Activated CD4-positive, alpha-beta T cell treated with anti-CD3 and anti-CD28 coated beads for 48 hours (primary cell): Measurements from ENCODE around the gene GORAB.

Experiments used
- DNase-seq: peaks from one replicate; pipeline ENCODE4 v3.0.0-alpha.2; 2020

Gene GORAB

DNA sequence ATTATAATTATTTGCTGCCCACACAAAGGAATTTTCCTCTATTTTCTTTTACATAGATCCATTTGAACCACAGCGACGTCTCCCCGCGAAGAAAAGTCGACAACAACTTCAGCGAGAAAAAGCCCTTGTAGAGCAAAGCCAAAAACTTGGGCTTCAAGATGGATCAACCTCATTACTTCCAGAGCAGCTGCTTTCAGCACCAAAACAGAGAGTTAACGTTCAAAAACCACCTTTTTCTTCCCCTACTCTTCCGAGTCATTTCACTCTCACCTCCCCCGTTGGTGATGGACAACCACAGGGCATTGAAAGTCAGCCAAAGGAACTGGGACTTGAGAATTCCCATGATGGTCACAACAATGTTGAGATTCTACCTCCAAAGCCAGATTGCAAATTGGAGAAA, 7.2 kb downstream of the GORAB start:
- DNase-seq: no peak

DNA sequence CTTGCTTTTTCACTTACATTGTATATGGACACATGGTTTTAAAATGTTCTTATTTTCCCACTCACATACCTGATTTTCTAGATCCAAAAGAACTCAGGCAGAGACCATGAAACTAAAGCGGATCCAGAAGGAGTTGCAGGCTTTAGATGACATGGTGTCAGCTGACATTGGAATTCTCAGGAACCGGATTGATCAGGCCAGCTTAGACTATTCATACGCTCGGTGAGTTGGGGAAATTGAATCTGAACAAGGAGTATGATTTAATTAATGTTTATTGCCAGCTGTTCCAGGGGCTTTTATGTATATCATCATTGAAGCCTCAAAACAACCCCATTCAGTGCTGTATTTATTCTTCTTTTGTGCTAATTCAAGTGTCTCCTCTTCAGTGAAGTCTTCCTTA, 12.7 kb downstream of the GORAB start:
- no peak for DNase-seq

- DNase-seq: no peak
These were observed 13.5 kb downstream of the GORAB start for GRCh38 chr1:170545476-170545875.

GRCh38 chr1:170547255-170547654, 15.3 kb downstream of the GORAB start:
- DNase-seq: no peak

DNA sequence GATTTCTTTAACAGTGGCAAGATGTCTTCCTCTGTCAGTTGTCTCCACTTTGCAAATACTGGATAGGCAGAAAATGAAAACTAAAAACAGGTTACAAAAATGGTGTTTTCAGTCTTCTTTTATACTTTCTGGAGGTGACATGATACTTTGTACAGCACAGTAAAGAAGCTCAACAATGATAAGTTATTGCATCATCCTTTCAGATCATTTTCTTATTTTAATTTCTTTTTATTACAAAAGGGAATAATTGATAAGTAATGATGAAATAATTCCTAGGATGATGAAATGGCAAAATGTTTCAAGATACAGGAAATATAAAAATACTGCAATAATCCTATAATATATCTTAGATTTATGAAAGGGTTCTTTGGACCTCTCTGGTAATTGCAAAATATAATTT, 16.5 kb downstream of the GORAB start:
- DNase-seq: no peak

- DNase-seq: no peak
These were observed 23.4 kb downstream of the GORAB start for GRCh38 chr1:170555370-170555769.

DNA sequence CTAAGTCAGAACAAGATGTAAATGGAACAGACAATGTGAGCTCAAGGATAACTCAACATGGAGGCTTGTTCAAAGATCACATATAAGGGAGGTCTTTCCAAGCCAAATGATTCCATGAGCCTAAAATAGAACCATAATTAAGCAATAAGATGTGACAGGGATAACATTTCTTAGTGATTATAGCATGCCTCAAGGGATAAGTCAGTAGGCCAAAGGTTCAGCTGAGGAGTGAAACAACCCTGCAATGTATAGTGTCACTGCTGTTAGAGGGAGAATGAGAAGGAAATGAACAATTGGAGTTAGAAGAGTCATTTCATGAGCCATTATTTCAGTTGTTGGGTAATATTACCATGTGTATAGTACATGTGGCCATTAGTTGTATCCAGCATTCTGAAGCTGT, 25.0 kb downstream of the GORAB start:
- no peak for DNase-seq

DNA sequence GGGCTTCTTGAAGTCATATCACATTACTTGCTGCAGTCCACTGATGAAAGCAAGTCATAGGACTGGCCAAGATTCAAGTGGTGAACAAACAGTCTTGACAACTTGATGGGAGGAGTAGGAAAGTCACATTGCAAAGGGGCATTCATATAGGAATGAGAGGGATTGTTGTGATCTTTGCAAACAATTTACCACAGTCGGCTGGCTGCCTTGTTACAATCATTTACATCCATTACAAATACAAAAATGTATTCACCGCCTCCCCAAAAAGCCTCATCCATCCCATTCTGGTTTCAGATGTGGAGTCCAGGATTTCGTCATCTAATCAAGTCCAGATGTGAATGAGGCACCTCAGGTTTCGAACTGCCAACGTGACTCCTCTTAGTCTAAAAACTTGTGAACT, 26.8 kb downstream of the GORAB start:
- DNase-seq: no peak

GRCh38 chr1:170559166-170559565, 27.2 kb downstream of the GORAB start:
- no peak for DNase-seq

DNA sequence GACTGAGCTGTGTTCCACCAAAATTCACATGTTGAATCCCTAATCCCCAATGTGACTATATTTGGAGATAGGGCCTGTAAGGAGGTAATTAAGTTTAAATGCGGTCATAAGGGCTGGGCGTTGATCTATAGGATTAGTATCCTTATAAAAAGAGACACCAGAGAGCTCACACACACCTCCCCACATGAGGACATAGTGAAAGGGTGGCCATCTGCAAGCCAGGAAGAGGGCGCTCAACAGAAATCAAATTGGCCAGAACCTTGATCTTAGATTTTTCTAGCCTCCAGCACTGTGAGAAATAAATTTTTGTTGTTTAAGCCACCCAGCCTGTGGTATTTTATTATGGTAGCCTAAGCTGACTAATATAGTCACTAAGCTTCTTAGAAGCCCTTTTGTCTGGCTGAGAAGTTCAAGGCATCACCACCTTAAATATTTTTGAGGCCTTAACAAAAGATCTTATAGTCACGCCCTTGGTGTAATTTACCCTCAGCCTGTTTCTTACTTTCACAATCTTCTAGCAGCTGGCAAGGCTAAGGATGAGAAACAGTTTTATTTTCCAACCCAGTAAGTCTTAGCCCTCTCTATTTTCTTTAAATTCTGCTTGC, 28.8 kb downstream of the GORAB start:
- DNase-seq: no peak

GRCh38 chr1:170562646-170563338, 30.8 kb downstream of the GORAB start:
- DNase-seq: peak; percentile 19

DNA sequence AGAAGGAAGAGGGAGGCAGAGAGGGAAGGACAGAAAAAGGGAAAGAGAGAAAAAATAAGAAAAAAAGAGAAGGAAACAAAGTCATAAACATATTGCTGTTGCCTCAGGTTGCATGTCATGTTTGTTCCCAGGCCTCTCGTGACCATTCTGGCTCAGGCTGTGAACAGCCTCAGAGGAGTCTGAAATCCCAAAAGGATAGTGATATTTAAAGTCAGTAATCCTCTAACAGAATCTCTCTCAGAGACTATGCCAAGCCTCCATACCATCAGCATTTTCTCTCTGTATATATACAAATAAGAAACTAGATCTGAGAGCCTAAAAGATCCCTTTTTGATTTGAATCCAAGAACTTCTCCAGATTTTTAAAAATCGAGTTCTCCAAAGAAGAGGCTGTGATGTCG, 35.2 kb downstream of the GORAB start:
- no peak for DNase-seq

DNA sequence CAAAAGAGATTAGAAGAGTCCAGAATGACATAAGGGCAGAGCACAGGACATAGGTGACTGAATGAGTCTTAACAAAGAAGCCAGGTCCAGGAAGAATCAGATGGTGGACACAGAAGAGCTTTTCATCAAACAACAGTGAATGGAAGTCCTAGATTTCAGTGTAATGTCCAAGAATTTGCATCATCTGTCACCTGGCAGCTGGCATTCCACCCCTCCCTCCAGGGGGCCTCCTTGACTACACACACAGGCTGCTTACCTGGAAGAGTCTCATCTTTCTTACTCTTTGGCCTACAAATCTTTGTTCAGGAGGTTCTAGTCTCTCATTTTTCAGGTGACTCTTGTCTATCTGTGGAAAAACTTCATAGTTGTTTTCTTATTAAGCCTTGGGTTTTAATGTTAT, 36.2 kb downstream of the GORAB start:
- no peak for DNase-seq

DNA sequence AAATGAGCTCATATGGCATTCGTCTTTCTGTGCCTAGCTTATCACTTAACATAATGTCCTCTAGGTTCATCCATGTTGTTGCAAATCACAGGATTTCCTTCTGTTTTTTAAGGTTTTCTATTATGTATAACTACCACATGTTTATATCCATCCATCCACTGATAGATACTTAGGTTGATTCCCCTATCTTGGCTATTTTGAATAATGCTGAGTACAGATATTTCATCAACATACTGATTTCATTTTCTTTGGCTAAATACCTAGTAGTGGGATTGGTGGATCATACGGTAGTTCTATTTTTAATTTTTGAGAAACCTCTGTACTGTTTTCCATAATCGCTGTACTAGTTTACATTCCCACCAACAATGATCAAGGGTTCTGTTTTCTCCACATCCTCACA, 45.0 kb downstream of the GORAB start:
- DNase-seq: no peak

DNA sequence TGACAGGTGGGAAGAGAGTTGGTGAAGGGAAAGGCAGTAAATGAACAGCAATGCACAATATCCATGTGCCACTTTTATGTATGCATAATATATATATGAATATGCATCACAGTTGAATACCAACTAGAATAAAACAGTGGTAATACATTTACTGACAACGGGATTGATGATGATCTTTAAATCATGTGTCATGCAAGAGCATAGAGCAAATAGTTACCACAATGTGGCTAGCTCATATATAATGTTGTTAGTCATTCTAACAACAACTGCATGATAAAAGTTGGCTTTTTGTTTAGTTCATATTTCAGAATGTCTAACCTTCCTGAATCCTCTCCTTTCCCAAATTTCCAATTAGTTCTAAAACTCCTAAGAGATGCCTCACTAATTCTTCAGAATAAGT, 46.4 kb downstream of the GORAB start:
- DNase-seq: no peak

- no peak for DNase-seq
These were observed 48.9 kb downstream of the GORAB start for GRCh38 chr1:170580636-170581440.

DNA sequence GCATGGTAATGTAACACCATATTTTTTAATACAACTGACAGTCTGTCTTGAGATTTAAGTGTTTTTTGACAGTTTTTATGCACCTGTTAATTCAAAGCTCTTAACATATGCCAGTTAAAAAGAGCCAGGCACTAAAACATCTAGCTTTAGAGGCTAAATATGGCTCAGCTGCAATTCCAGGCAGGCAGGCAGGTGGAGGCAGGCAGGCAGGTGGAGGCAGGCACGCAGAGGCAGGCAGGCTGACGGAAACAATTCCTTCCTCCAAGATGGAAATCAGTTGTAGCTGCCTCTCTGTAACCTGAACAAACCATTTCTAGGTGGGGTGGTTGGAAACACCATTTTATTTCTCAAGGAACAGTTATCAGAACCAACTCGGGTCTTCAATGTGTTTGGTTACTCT, 51.2 kb downstream of the GORAB start:
- no peak for DNase-seq

- DNase-seq: no peak
These were observed 54.6 kb downstream of the GORAB start for GRCh38 chr1:170586321-170587252.

- DNase-seq: no peak
These were observed 55.3 kb downstream of the GORAB start for GRCh38 chr1:170587253-170587593.

DNA sequence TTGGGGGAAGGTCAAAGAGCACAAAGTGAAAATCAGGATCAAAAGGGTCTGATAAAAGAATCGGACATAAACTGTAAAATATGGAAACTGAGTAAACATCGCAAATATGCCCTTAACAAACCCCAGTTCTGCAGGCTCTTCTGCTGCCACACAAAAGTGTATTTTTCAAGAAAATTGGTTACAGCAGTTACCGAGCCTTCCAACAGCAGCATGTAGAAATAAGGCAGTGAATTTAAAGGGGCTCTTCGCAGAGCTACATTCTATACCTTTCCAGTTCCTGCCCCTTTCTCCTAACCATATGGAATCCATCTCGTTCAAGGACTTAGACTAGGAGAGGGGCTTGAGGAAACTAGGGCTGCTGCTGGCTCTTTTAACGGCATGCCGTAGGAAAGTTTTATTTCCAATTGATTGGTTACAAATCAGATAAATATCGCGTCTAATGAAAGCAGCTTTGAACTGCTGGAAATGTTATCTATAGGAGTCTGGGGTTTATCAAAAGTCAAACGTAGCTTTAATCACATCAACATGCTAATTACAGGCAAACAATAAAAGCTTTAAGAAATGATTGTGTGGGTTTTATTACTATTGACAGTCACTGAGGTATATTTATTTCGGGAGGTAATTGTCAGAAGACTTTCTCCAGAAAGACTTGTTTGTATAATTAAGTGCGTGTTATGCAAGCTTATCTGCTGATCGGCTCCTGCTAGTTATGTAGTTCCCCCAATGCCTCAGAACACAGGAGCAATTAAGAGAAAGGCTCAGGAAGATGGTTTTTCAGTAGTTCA, 59.1 kb downstream of the GORAB start:
- DNase-seq: no peak

GRCh38 chr1:170592591-170593111, 60.7 kb downstream of the GORAB start:
- no peak for DNase-seq
